HCT116 (cell line): ENCODE results near the gene ADAR. TPM values are rescaled to one million over a fixed set of nuclear protein-coding genes. Genes with fewer than 3 reads are reported as not detected.

Experiments used
- ATAC-seq: fragments of 200-7000 bp; cut with Tn5 transposase; 2 replicates; pipeline ENCODE4 v1.9.1; 2020; ENCODE audit warnings: mild to moderate bottlenecking, moderate library complexity
- BruUV-seq: library from RNA; stranded (reverse); fragments of 400-500 nt; replicated peaks from 2 replicates; lab custom pipeline; 2021; lab: Mats Ljungman, UMichigan
- CTCF ChIA-PET: fragments of 300-600 bp; sonication (Branson Sonifier 250); formaldehyde crosslinking; loops from one replicate; lab custom pipeline; 2021; ENCODE audit warnings: antibody characterized with exemption; lab: Charles Lee
- POLR2A ChIA-PET: fragments of 300-600, 350-600 bp; sonication (Branson Sonifier 250); formaldehyde crosslinking; loops from one replicate; lab custom pipeline; 2021; ENCODE audit warnings: antibody characterized with exemption; lab: Charles Lee
- RAD21 ChIA-PET, 2 experiments: fragments of 300-600 bp; sonication (Branson Sonifier 250); formaldehyde crosslinking; loops; one replicate each; lab custom pipeline; 2023; ENCODE audit warnings: low total read pairs in 2 of 2; ENCODE audit not compliant: uncharacterized antibody in 2 of 2, unreplicated experiment in 2 of 2, low non-redundant PET in 1 of 2; lab: Charles Lee
- DNase-seq: peaks from one replicate; pipeline ENCODE4 v3.0.0-alpha.2; 2010; ENCODE audit warnings: low read depth, low spot score
- H2AFZ ChIP-seq: fragments of 200-600 bp; shearing (Covaris generic), sonication (generic); 2 replicates; pipeline ENCODE4 v1.6.1; 2017; ENCODE audit warnings: low read depth, mixed run types, mixed read lengths, antibody characterized with exemption, low read length; ENCODE audit not compliant: poor library complexity, severe bottlenecking
- H3K27ac ChIP-seq: 2 replicates; pipeline ENCODE4 v1.5.1; 2012; ENCODE audit warnings: low read depth, low read length
- H3K27me3 ChIP-seq: fragments of 200-600 bp; sonication (generic); 2 replicates; pipeline ENCODE4 v1.6.1; 2016; ENCODE audit warnings: mixed run types, low read length, mixed read lengths; ENCODE audit not compliant: insufficient read depth
- H3K36me3 ChIP-seq, 2 experiments: fragments of 200-500 bp in 1 of 2; fragments of 200-600 bp in 1 of 2; sonication (Bioruptor generic) in 1 of 2; sonication (generic) in 1 of 2; 2 replicates each; pipeline versions ENCODE4 v1.5.1 to v1.6.1; 2014 to 2016; ENCODE audit warnings: low read length in 2 of 2, inconsistent platforms in 1 of 2, mixed read lengths in 1 of 2, mixed run types in 1 of 2; ENCODE audit not compliant: insufficient read depth in 2 of 2, control insufficient read depth in 1 of 2
- H3K4me1 ChIP-seq, 2 experiments: fragments of 200-600 bp in 1 of 2; sonication (generic) in 1 of 2; 2 replicates each; pipeline versions ENCODE4 v1.5.1 to v1.6.1; 2012 to 2017; ENCODE audit warnings: low read length in 2 of 2, inconsistent platforms in 1 of 2, mild to moderate bottlenecking in 1 of 2, mixed read lengths in 1 of 2, mixed run types in 1 of 2, moderate library complexity in 1 of 2; ENCODE audit not compliant: insufficient read depth in 2 of 2, control insufficient read depth in 1 of 2
- H3K4me2 ChIP-seq: fragments of 200-600 bp; sonication (generic); 2 replicates; pipeline ENCODE4 v1.6.1; 2017; ENCODE audit warnings: mixed run types, low read length, mixed read lengths
- H3K4me3 ChIP-seq, 2 experiments: fragments of 200-600 bp in 1 of 2; sonication (generic) in 1 of 2; replicated peaks in 1 of 2; 2 replicates each; pipeline ENCODE4 v1.5.1; 2011 to 2016; ENCODE audit warnings: low read length in 2 of 2, control low read depth in 1 of 2, low read depth in 1 of 2, mild to moderate bottlenecking in 1 of 2, mixed read lengths in 1 of 2, mixed run types in 1 of 2
- H3K79me2 ChIP-seq: fragments of 200-600 bp; sonication (generic); 2 replicates; pipeline ENCODE4 v1.6.1; 2017; ENCODE audit warnings: mild to moderate bottlenecking, mixed run types, low read length, moderate library complexity, mixed read lengths; ENCODE audit not compliant: insufficient read depth
- H3K9ac ChIP-seq: fragments of 200-600 bp; sonication (generic); 2 replicates; pipeline ENCODE4 v1.6.1; 2016; ENCODE audit warnings: low read length, mixed read lengths
- H3K9me2 ChIP-seq: fragments of 200-600 bp; sonication (generic), shearing (Covaris generic); 2 replicates; pipeline ENCODE4 v1.6.1; 2017; ENCODE audit warnings: mixed run types, mild to moderate bottlenecking, moderate library complexity; ENCODE audit not compliant: insufficient read depth
- H3K9me3 ChIP-seq, 2 experiments: fragments of 200-500 bp in 1 of 2; fragments of 200-600 bp in 1 of 2; sonication (Bioruptor generic) in 1 of 2; sonication (generic) in 1 of 2; 2 replicates each; pipeline ENCODE4 v1.6.1; 2014 to 2017; ENCODE audit warnings: low read length in 2 of 2, mixed read lengths in 2 of 2, inconsistent platforms in 1 of 2, low read depth in 1 of 2, mild to moderate bottlenecking in 1 of 2, mixed run types in 1 of 2, moderate library complexity in 1 of 2; ENCODE audit not compliant: control insufficient read depth in 1 of 2, insufficient read depth in 1 of 2
- H4K20me1 ChIP-seq: fragments of 200-600 bp; sonication (generic), shearing (Covaris generic); 2 replicates; pipeline ENCODE4 v1.6.1; 2017; ENCODE audit warnings: mixed run types, mild to moderate bottlenecking, moderate library complexity; ENCODE audit not compliant: insufficient read depth
- CBX3 ChIP-seq: IDR thresholded peaks from 2 replicates; pipeline ENCODE4 v1.6.1; 2012; ENCODE audit warnings: low read depth
- CEBPB ChIP-seq: IDR thresholded peaks from 2 replicates; pipeline ENCODE4 v1.6.1; 2012; ENCODE audit warnings: low read depth
- EGR1 ChIP-seq: IDR thresholded peaks from 2 replicates; pipeline ENCODE4 v1.6.1; 2012; ENCODE audit warnings: low read depth
- FOSL1 ChIP-seq: IDR thresholded peaks from 2 replicates; pipeline ENCODE4 v1.6.1; 2012; ENCODE audit warnings: low read depth
- POLR2AphosphoS5 ChIP-seq: IDR thresholded peaks from 2 replicates; pipeline ENCODE4 v1.6.1; 2011; ENCODE audit warnings: mild to moderate bottlenecking, low read depth, low read length, moderate library complexity
- RAD21 ChIP-seq: IDR thresholded peaks from 2 replicates; pipeline ENCODE4 v1.6.1; 2012; ENCODE audit warnings: low read depth, mild to moderate bottlenecking
- SIN3A ChIP-seq: IDR thresholded peaks from 2 replicates; pipeline ENCODE4 v1.6.1; 2012; ENCODE audit warnings: low read depth
- SP1 ChIP-seq: IDR thresholded peaks from 2 replicates; pipeline ENCODE4 v1.6.1; 2012; ENCODE audit warnings: low read depth
- TCF7L2 ChIP-seq: IDR thresholded peaks from 2 replicates; pipeline ENCODE4 v1.7.0; 2011; ENCODE audit warnings: borderline replicate concordance, inconsistent platforms; ENCODE audit not compliant: insufficient read depth, insufficient read length; ENCODE audit errors: extremely low read depth
- YY1 ChIP-seq: IDR thresholded peaks from 2 replicates; pipeline ENCODE4 v1.6.1; 2011; ENCODE audit warnings: low read length, low read depth, moderate library complexity, mild to moderate bottlenecking; ENCODE audit not compliant: insufficient replicate concordance; ENCODE audit errors: extremely low read depth
- ZNF274 ChIP-seq: fragments of 200-500 bp; sonication (Bioruptor generic); IDR thresholded peaks from 2 replicates; pipeline ENCODE4 v1.6.1; 2014; ENCODE audit warnings: mild to moderate bottlenecking, low read depth, low read length, inconsistent platforms
- intact Hi-C: fragments of 100-400 bp; cut with micrococcal nuclease; formaldehyde crosslinking; loops from 2 replicates; pipeline ENCODE4 v1.10.0; 2022
- total RNA-seq: library from RNA; stranded (reverse); gene quantifications from one replicate; pipeline ENCODE4 v1.2.1, GENCODE V29; 2021; ENCODE audit not compliant: unreplicated experiment
- TF ChIP-seq, protein P1 (sequence below): IDR thresholded peaks from 2 replicates; pipeline ENCODE4 v1.6.1; 2012
- TF ChIP-seq, protein P2 (sequence below): IDR thresholded peaks from 2 replicates; pipeline ENCODE4 v1.6.1; 2011; ENCODE audit warnings: mild to moderate bottlenecking, low read length, moderate library complexity; ENCODE audit not compliant: insufficient replicate concordance; ENCODE audit errors: extremely low read depth
- TF ChIP-seq, protein P3 (sequence below): IDR thresholded peaks from 2 replicates; pipeline ENCODE4 v1.6.1; 2012

ADAR gene
- total RNA-seq, 1 experiment from 2014 or later: 169 TPM

DNA sequence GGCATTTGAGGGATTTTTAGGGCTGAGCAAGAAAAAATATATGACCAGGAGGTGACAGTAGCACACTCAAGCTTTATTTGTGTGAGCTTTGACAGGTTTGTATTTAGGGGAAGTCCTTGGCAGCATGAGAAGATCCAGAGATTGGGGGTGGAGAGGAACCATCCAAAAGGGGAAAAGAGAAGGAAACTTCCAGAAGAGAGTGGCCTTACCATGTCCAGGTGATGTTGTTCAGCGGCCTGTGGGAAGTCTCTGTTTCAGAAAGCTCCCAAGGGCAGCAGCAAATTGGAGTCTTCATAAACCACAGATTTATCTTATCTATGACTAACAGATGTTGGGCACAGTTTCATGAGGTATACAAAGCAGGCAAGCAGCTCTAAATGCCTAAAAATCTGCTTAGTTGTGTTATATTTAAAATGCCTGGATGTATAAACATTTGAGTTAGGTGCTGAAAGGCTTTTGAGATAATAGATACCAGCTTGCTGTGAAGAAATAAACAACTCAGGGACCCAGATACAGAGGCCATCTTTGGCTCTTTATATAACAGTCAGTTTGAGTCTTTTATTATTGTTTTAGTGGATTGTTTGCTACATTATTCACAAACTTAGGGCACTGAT, 21.2 kb upstream of the ADAR start:
- no peak for ATAC-seq
- POLR2A ChIA-PET: no interaction called here
- Histone ChIP-seq H3K9me2 (no peaks in the 10 kb centered on the region), H3K9me3 (no peaks in the 10 kb centered on the region), H2AFZ (no peak overlapping the region), H3K27me3 (no peaks in the 10 kb centered on the region), H3K9ac (peak overlapping the region; percentile 87; the same call in 1 of the 2 replicates), H3K79me2 (peaks cover 35% of the 10 kb centered on the region), H4K20me1 (no peaks in the 10 kb centered on the region), H3K27ac (no peak overlapping the region), H3K36me3 (0 out of 4 replicates have a peak, but pooled peaks cover 0 to 4% of the 10 kb centered on the region in 2 experiments), H3K4me1 (peaks cover 4 to 17% of the 10 kb centered on the region in 2 experiments; a peak in 3 of 4 replicates), H3K4me2 (peak overlapping the region; percentile 86; the same call in 1 of the 2 replicates), H3K4me3 (0 out of 4 replicates have a peak overlapping the region, but pooled peaks of 1 of the 2 experiments have one; percentile 88)
- intact Hi-C loops: no loop called here
- no peak for DNase-seq
- RAD21 ChIA-PET: no interaction called here
- no TSS peak for BruUV-seq
- TF ChIP-seq CEBPB (no peak), ZNF274 (no peak), SIN3A (no peak), POLR2AphosphoS5 (no peak), EGR1 (no peak), SP1 (no peak), YY1 (no peak), TCF7L2 (no peak), CBX3 (no peak), RAD21 (no peak), FOSL1 (no peak)
- TF ChIP-seq, protein P1, sequence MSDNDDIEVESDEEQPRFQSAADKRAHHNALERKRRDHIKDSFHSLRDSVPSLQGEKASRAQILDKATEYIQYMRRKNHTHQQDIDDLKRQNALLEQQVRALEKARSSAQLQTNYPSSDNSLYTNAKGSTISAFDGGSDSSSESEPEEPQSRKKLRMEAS: no peak
- TF ChIP-seq, protein P2, sequence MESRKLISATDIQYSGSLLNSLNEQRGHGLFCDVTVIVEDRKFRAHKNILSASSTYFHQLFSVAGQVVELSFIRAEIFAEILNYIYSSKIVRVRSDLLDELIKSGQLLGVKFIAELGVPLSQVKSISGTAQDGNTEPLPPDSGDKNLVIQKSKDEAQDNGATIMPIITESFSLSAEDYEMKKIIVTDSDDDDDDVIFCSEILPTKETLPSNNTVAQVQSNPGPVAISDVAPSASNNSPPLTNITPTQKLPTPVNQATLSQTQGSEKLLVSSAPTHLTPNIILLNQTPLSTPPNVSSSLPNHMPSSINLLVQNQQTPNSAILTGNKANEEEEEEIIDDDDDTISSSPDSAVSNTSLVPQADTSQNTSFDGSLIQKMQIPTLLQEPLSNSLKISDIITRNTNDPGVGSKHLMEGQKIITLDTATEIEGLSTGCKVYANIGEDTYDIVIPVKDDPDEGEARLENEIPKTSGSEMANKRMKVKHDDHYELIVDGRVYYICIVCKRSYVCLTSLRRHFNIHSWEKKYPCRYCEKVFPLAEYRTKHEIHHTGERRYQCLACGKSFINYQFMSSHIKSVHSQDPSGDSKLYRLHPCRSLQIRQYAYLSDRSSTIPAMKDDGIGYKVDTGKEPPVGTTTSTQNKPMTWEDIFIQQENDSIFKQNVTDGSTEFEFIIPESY: no peak
- TF ChIP-seq, protein P3, sequence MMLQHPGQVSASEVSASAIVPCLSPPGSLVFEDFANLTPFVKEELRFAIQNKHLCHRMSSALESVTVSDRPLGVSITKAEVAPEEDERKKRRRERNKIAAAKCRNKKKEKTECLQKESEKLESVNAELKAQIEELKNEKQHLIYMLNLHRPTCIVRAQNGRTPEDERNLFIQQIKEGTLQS: no peak
- CTCF ChIA-PET: no interaction called here
